Activated naive CD8-positive, alpha-beta T cell treated with anti-CD3 and anti-CD28 coated beads, Interleukin-2, amount 50 U/mL, for 24 hours (primary cell): ENCODE data around the gene ADRB2.
A peak's percentile ranks its signal among the peaks of the same experiment; 100 is the strongest.

Experiments
- ATAC-seq: fragments of 150-1000 bp; cut with Tn5 transposase; one replicate; pipeline ENCODE4 v1.10.0; 2021
- DNase-seq: peaks from one replicate; pipeline ENCODE4 v3.0.0; 2021
- H3K27ac Mint-ChIP-seq: one replicate; pipeline ENCODE4 v1.8.0; 2021; ENCODE audit warnings: mild to moderate bottlenecking, mixed read lengths
- H3K27me3 Mint-ChIP-seq: one replicate; pipeline ENCODE4 v1.8.0; 2021; ENCODE audit warnings: mixed read lengths
- H3K36me3 Mint-ChIP-seq: one replicate; pipeline ENCODE4 v1.8.0; 2021; ENCODE audit warnings: low read depth, mixed read lengths
- H3K4me1 Mint-ChIP-seq: one replicate; pipeline ENCODE4 v1.8.0; 2021; ENCODE audit warnings: mixed read lengths
- H3K4me3 Mint-ChIP-seq: one replicate; pipeline ENCODE4 v1.8.0; 2021; ENCODE audit warnings: mild to moderate bottlenecking, moderate library complexity, mixed read lengths
- H3K9me3 Mint-ChIP-seq: one replicate; pipeline ENCODE4 v1.8.0; 2021; ENCODE audit warnings: mixed read lengths

ADRB2 gene

DNA sequence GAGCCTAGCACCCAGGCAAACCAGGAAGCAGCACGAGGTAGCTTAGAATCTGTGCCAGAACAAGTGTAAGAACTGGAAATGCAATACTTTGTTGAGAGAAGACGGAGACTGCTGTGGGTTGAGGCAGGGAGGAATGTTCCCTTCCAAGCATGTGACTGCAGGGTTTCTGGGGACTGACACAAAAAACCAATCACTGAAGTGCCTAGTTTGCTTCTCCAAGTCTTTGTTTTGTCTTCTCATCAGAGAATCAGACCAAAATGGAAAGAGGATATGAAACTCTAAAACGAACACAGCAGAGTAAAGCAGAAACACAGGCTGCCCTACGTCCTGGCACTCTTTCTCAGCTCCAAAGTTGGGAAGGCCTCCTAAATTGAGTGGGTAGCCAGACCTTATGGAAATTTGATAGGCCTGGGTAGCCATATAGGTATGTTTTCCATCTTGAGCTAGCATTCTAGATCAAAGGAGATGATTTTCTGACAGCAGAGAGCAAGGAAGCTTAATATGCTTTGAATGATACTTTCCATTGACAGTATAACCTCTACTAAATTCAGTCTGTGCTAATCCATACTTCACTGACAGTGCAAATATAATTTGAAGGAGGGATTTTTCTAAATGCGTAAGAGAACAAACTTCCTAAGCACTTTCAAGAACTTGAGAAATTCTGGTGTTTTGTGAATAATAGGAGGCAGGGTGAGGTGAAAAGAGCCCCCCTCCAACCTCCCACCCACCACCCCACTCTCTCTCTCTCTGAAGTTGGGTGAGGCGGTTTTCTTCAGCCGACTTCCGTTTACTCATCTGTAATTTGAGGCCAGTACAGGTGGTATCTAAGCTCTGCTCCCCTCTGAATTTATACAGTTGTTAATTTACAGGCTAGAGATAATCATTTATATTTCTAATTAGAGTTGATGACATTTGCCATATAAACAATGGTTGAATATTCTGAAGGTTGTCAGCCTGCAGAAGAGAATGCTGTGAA lies 5.5 kb downstream of the ADRB2 start:
- peak overlapping the region; percentile 3 for H3K4me3 Mint-ChIP-seq
- no peaks in the 10 kb centered on the region for H3K9me3 Mint-ChIP-seq
- H3K4me1 Mint-ChIP-seq = peaks cover 73% of the 10 kb centered on the region
- H3K27ac Mint-ChIP-seq = peak overlapping the region; percentile 53
- DNase-seq = no peak
- ATAC-seq = no peak
- H3K36me3 Mint-ChIP-seq = no peaks in the 10 kb centered on the region
- no peaks in the 10 kb centered on the region for H3K27me3 Mint-ChIP-seq

DNA sequence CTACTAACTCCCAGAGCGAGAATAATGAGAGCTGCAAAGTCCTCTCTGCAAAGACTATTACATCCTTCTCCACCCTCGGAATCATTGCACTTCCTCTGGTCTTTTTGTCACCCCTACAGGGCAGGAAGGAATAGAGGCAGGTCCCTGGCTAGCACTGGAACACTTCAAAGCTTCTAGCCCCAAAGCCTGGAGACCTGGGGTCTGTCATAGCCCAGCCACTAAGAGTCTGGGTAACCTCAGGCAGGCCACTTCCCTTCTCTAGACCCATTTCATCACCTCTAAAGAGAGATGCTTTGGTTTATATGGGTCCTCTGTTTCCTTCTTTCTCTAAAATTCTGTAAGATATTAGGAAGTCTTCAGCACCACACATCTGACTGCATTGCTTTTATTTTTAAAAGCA lies 6.7 kb downstream of the ADRB2 start:
- Mint-ChIP-seq H3K9me3 (no peaks in the 10 kb centered on the region), H3K27ac (no peak overlapping the region), H3K4me1 (peaks cover 70% of the 10 kb centered on the region), H3K36me3 (no peaks in the 10 kb centered on the region), H3K4me3 (no peak overlapping the region), H3K27me3 (no peaks in the 10 kb centered on the region)
- DNase-seq (no peak), ATAC-seq (no peak)

DNA sequence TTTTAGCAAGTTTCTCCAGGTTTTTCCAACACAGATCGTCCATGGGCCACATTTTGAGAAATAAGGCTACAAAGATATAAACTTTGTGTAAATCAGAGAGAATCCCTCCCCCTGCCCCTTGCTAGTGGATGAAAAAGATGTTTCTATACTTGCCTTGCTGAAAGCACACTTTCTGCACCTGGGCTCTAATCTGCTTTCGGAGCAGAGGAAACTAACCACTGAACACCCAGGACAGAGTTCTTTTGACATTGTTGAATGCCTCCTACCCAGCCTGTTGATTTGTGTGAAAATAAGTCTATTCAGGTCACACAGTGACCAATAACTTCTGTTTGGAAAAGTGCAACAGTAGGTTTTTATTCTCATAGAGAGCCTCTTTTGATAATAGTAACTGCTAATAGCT lies 7.5 kb downstream of the ADRB2 start:
- no peak for ATAC-seq
- Mint-ChIP-seq H3K9me3 (no peaks in the 10 kb centered on the region), H3K27me3 (no peaks in the 10 kb centered on the region), H3K27ac (no peak overlapping the region), H3K4me3 (no peak overlapping the region), H3K4me1 (peaks cover 62% of the 10 kb centered on the region), H3K36me3 (no peaks in the 10 kb centered on the region)
- no peak for DNase-seq

DNA sequence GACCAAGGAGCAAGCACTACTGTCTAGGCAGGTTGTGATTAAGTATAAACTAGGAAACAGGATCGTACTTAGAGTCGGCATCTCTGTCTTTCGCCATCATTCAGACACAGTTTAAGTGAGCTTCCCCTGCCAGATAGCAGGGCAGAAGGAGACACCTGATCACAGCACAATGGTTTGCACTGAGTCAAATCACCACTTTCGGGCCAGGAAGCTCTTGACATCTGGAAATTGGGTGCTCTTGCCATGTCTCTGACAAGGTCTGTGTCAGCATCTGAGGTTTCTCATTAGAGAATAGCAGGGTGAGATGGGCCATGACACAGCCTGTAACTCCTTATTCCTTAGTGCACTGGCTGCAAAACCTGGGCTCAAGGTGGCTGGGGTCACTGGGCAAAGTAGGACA lies 8.3 kb downstream of the ADRB2 start:
- ATAC-seq = no peak
- H3K36me3 Mint-ChIP-seq = no peaks in the 10 kb centered on the region
- H3K4me1 Mint-ChIP-seq = peaks cover 56% of the 10 kb centered on the region
- H3K4me3 Mint-ChIP-seq = no peak overlapping the region
- no peaks in the 10 kb centered on the region for H3K27me3 Mint-ChIP-seq
- no peaks in the 10 kb centered on the region for H3K9me3 Mint-ChIP-seq
- no peak overlapping the region for H3K27ac Mint-ChIP-seq
- DNase-seq = no peak

DNA sequence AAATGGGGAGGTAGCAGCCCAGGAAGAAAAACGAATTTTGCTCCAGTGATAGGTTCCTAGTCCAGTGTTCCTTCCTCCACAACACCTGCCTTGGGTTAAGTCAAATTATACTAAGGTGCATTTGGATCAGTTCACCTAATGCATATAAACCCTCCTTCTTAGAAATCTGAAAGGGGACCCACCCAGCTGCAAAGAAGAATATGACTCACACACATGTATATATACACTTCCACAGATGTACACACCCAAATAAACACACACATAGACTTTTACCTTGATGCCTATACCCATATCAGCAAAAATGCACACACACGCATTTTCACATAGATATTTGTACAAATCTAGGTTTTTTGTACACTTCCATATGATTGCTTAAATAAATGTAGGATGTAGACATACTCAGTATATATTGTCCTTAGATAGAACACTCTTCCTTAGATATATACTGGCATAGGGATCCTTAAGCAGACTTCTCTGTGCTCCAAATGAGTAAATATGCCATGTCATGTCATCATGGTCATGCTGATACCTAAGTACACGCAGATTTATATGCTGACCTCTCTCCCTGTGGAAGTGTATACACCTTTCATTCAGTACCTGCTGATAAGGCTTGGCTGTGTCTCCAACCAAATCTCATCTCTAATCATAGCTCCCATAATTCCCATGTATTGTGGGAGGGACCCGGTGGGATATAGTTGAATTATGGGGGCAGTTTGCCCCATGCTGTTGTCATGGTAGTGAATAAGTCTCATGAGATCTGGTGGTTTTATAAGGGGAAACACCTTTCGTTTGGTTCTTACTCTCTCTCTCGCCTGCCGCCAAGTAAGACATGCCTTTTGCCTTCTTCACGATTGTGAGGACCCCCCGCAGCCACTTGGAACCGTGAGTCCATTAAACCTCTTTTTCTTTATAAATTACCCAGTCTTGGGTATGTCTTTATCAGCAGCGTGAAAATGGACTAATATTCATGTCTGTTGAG lies 10.2 kb downstream of the ADRB2 start:
- Mint-ChIP-seq H3K36me3 (no peaks in the 10 kb centered on the region), H3K4me3 (no peak overlapping the region), H3K9me3 (no peaks in the 10 kb centered on the region), H3K27ac (no peak overlapping the region), H3K4me1 (peaks cover 41% of the 10 kb centered on the region), H3K27me3 (no peaks in the 10 kb centered on the region)
- peak; percentile 13 for ATAC-seq
- no peak for DNase-seq

- Mint-ChIP-seq H3K36me3 (no peaks in the 10 kb centered on the region), H3K27me3 (no peaks in the 10 kb centered on the region), H3K9me3 (no peaks in the 10 kb centered on the region), H3K4me1 (peaks cover 39% of the 10 kb centered on the region), H3K4me3 (no peak overlapping the region), H3K27ac (peak overlapping the region; percentile 17)
- no peak for ATAC-seq
- DNase-seq = no peak
Measured at GRCh38 chr5:148837383-148837782, 11.0 kb downstream of the ADRB2 start.

- no peaks in the 10 kb centered on the region for H3K36me3 Mint-ChIP-seq
- ATAC-seq (no peak), DNase-seq (no peak)
- no peak overlapping the region for H3K27ac Mint-ChIP-seq
- H3K9me3 Mint-ChIP-seq = no peaks in the 10 kb centered on the region
- H3K27me3 Mint-ChIP-seq = no peaks in the 10 kb centered on the region
- H3K4me3 Mint-ChIP-seq = no peak overlapping the region
- peaks cover 36% of the 10 kb centered on the region for H3K4me1 Mint-ChIP-seq
Measured at GRCh38 chr5:148838357-148838756, 11.9 kb downstream of the ADRB2 start.

GRCh38 chr5:148839960-148840359 lies 13.5 kb downstream of the ADRB2 start:
- Mint-ChIP-seq H3K27me3 (no peaks in the 10 kb centered on the region), H3K4me3 (no peak overlapping the region), H3K27ac (no peak overlapping the region), H3K9me3 (no peaks in the 10 kb centered on the region), H3K4me1 (peaks cover 34% of the 10 kb centered on the region), H3K36me3 (no peaks in the 10 kb centered on the region)
- no peak for DNase-seq
- peak; percentile 63 for ATAC-seq

GRCh38 chr5:148840531-148840930 lies 14.1 kb downstream of the ADRB2 start:
- Mint-ChIP-seq H3K9me3 (no peaks in the 10 kb centered on the region), H3K4me1 (peaks cover 38% of the 10 kb centered on the region), H3K36me3 (no peaks in the 10 kb centered on the region), H3K27ac (no peak overlapping the region), H3K4me3 (no peak overlapping the region), H3K27me3 (no peaks in the 10 kb centered on the region)
- no peak for DNase-seq
- no peak for ATAC-seq

DNA sequence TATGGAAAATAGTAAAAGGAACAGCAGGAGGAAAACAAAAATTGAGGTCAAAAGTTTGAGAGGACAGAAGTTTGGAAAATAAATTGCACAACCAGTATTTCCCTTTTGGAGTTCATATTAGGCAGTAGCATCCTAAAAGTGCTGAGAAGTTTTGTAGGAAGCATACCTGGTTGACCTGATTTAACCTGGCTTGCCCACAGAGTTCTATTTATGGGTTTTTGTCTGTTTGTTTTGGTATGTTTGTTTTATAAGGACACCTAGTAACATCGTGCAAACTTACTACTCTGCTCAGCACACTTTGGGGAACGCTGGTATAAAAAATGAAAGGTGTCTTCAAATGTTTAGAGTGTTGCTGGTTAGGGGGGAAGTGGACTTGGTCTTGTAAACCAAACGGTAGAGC lies 15.1 kb downstream of the ADRB2 start:
- Mint-ChIP-seq H3K4me1 (peaks cover 37% of the 10 kb centered on the region), H3K4me3 (no peak overlapping the region), H3K9me3 (no peaks in the 10 kb centered on the region), H3K36me3 (no peaks in the 10 kb centered on the region), H3K27me3 (no peaks in the 10 kb centered on the region), H3K27ac (no peak overlapping the region)
- ATAC-seq (no peak), DNase-seq (no peak)

DNA sequence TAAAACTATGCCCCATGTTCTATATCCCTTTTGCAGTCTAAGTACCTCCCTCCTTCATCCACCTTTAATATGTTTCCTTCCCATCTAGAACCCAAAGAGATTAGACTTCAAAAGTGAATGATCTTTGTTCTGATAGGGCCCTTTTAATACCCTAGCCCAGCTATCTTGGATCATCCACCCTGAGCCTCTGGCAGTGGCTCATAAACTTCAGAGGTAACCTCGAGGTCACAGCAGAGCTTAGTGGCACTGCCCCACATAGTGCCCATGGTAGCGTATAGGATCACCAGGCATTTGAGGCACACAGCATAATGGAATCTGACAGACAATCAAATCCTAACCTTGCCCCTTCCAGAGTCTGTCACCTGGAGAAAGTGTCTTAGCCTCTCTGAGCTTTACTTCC lies 15.8 kb downstream of the ADRB2 start:
- Mint-ChIP-seq H3K4me3 (no peak overlapping the region), H3K4me1 (peaks cover 34% of the 10 kb centered on the region), H3K27ac (peak overlapping the region; percentile 49), H3K27me3 (no peaks in the 10 kb centered on the region), H3K36me3 (no peaks in the 10 kb centered on the region), H3K9me3 (no peaks in the 10 kb centered on the region)
- ATAC-seq = no peak
- no peak for DNase-seq

- peaks cover 3% of the 10 kb centered on the region for H3K9me3 Mint-ChIP-seq
- H3K4me3 Mint-ChIP-seq = no peak overlapping the region
- peaks cover 38% of the 10 kb centered on the region for H3K4me1 Mint-ChIP-seq
- DNase-seq = no peak
- no peak for ATAC-seq
- H3K36me3 Mint-ChIP-seq = no peaks in the 10 kb centered on the region
- H3K27ac Mint-ChIP-seq = no peak overlapping the region
- no peaks in the 10 kb centered on the region for H3K27me3 Mint-ChIP-seq
Measured at GRCh38 chr5:148843510-148844318, 17.3 kb downstream of the ADRB2 start.

DNA sequence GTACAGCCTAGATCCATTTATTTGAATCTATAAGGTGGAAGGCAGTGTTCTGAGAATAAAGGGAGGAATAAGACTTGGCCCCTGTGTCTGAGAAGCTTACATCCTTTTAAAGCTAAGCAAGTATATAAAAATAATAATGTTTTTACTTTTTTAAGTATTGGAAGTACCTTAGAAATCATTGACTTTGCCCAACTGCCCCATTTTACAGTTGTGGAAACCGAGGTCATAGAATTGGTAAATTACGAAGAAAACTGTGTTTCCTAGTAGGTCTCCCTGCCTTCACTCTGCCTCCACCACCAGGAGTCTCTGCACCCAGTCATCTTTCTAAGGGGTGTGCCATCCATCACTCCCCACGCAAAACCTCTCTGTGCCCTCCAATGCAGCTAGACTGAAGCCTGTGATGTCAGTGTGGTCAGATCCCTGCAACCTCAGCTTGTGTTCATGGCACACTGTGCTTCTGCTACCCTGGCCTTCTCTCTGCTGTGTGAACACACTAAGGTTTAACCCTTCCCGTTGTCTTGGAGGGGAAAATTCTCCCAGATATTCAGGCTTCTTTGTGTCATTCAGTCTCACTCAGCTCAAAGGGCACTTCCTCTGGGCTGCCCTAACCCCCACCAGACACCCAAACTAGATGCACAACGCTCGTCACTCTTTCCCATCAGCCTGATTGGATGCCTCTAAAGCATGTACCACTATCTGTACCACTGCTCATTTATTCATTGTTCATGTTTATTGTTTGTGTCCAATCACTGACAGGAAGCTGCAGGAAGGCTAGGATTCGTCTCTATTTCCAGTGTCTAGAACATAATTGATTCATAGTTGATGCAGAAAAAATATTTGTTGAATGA lies 18.2 kb downstream of the ADRB2 start:
- Mint-ChIP-seq H3K36me3 (no peaks in the 10 kb centered on the region), H3K4me1 (peaks cover 47% of the 10 kb centered on the region)

More for the DNA sequence above, 18.2 kb downstream of the ADRB2 start:
- DNase-seq (no peak), ATAC-seq (peak; percentile 58)
- Mint-ChIP-seq H3K27ac (no peak overlapping the region), H3K9me3 (peaks cover 3% of the 10 kb centered on the region), H3K27me3 (no peaks in the 10 kb centered on the region), H3K4me3 (no peak overlapping the region)
